Neuron (in vitro differentiated cells): ENCODE results near the gene DLX2.
A peak's percentile ranks its signal among the peaks of the same experiment; 100 is the strongest.

Source experiments
- H2AFZ ChIP-seq: one replicate; pipeline ENCODE4 v1.6.1; 2013; ENCODE audit warnings: low read depth, mild to moderate bottlenecking, inconsistent platforms, low read length, moderate library complexity
- H3K27me3 ChIP-seq: one replicate; pipeline ENCODE4 v1.6.1; 2013; ENCODE audit warnings: low read length; ENCODE audit not compliant: insufficient read depth
- H3K36me3 ChIP-seq: one replicate; pipeline ENCODE4 v1.6.1; 2013; ENCODE audit warnings: low read length; ENCODE audit not compliant: insufficient read depth
- H3K4me1 ChIP-seq: one replicate; pipeline ENCODE4 v1.6.1; 2013; ENCODE audit warnings: low read length; ENCODE audit not compliant: insufficient read depth
- H3K4me3 ChIP-seq: 2 replicates; pipeline ENCODE4 v1.5.1; 2013; ENCODE audit warnings: mild to moderate bottlenecking, low read length, moderate library complexity
- H3K9me3 ChIP-seq: one replicate; pipeline ENCODE4 v1.6.1; 2013; ENCODE audit warnings: low read length

The DLX2 gene

DNA sequence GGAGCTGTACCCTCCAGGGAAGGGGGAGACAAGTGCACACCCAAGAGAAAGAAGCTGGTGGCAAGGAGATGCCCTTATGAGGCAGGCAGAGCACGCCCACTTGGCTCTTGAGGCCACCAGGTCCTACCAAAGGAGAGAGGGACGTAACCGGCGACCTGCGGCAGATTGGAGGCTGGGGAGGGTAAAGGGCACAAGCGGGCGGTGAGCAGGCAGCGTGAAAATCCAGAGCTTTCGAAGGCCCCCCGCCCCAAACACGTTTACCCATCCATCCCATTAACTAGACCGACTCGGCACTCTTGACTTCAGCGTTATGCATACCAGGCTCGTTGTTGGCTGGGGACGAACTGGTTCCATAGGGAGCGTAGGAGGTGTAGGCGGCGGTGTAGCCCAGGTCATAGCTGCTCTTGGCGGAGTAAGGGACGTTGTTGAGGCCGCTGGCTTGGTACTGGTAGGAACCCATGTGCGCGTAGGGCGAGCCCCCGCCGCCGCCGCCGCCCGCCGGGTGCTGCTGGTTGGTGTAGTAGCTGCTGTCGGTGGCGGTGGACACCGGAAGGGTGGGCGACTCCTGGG is 794 bp downstream of the DLX2 start:
- H3K4me3 ChIP-seq, result peak overlapping the region; percentile 44
- H3K9me3 ChIP-seq, result no peaks in the 10 kb centered on the region
- peak overlapping the region; percentile 70 for H2AFZ ChIP-seq
- peaks cover 72% of the 10 kb centered on the region for H3K27me3 ChIP-seq
- no peaks in the 10 kb centered on the region for H3K36me3 ChIP-seq
- peaks cover 52% of the 10 kb centered on the region for H3K4me1 ChIP-seq

DNA sequence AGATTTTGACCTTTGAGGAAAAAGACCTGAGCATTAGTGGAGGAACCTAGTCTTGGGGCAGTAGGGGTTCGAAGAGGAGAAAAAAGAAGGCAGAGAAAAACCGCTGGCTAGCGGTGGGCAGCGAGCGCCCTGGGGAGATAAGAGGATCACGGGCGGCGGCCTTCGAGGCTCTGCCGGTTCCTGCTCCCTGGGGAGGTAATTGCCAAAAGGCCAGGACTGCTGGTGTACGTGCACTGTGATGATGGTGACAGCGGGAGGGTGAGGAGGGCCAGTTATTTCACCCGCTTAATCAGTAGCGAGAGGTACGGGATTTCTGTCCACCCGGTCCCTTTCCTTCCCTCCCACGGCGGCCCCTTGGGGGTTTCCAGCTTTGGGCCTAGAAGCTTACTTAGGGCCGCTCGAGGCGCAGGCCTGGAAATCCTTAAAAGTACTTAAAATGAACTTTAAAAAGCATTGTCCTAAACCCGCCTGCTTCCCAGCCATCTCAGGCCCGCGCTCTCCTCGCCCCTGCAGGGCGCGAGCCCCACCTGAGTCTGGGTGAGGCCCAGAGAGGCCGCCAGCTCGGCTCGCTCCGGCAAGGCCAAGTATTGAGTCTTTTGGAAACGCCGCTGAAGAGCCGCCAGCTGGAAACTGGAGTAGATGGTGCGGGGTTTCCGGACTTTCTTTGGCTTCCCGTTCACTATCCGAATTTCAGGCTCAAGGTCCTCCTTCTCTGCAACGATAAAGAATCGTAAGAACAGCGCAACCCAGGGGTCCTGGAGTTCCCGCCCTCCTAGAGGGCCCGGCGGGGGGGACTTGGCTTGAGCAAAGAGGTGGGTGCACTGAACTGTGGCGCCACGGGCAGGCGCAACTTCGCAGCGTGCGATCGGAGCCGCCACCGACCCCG is 1.5 kb downstream of the DLX2 start:
- Histone ChIP-seq H3K27me3 (peaks cover 71% of the 10 kb centered on the region), H3K36me3 (no peaks in the 10 kb centered on the region), H3K4me3 (peak overlapping the region; percentile 44), H3K4me1 (peaks cover 58% of the 10 kb centered on the region), H3K9me3 (no peaks in the 10 kb centered on the region), H2AFZ (no peak overlapping the region)

DNA sequence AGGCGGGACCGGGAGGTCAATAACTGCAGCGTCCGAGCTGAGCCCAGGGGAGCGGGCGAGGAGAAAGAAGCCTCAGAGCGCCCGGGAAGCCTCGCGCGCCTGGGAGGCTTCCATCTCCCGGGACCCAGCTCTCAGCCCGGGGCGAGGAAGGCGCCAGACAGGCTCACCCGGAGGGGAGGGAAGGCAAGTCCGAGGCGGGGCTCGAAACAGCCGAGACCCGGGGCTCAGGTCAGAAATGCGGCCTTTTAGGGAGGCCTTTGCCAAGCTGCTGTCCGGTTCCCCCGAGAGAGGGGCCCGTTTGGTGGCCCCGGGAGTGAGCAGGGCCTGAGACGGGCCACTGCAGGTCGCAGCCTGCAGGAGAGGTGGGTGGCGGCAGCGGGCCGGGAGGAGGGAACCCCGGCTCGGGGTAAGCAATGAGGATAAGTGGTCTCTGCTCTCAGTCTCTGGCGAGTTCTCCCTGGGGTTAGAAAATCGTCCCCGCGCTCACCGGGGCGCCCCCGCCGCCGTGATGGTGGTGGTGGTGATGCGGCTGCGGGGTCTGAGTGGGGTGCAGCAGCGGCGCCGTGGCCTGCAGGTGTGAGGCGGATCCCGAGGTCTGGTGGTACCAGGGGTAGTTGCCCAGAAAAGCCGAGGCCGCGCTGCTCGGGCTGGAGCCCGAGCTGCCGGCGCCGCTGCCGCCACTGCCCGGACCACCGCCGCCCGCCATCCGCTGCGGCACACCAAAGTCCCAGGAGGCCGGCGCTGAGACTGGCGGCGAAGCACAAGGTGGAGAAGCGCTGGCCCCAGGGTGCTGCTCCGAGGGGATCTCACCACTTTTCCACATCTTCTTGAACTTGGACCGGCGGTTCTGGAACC is 2.4 kb downstream of the DLX2 start:
- Histone ChIP-seq H3K9me3 (no peaks in the 10 kb centered on the region), H3K4me1 (peaks cover 61% of the 10 kb centered on the region), H3K36me3 (no peaks in the 10 kb centered on the region), H2AFZ (no peak overlapping the region), H3K27me3 (peaks cover 70% of the 10 kb centered on the region), H3K4me3 (peak overlapping the region; percentile 3)

DNA sequence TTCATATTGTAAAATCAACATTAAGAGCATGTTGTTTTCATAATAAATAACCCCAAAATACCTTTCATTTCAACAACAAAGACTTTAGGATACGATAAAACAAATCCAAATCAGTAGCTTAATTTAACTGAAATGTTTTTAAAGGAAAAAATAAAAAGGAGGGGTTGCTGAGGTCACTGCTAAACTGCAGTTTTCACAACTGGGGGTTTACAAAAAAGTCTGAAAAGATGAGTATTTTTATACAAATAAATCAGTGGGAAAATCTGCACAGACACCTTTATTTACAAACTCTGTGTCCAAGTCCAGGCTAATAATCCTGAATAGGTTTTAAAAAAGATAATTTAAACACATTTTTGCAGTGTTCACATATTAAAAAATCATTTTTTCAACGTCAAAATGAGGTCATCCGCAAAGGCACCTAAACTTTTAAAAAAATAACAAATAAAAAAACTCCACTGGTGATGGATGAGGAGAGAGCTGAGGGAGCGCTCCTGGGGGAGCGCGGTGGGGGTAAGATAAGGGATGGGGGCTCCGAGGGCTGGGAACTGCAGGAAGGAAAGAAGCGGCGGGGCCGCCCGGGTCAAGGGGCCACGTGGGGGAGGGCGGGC is 3.1 kb downstream of the DLX2 start:
- Histone ChIP-seq H3K4me1 (peaks cover 69% of the 10 kb centered on the region), H2AFZ (no peak overlapping the region), H3K27me3 (peaks cover 71% of the 10 kb centered on the region), H3K9me3 (no peaks in the 10 kb centered on the region), H3K4me3 (peak overlapping the region; percentile 36), H3K36me3 (no peaks in the 10 kb centered on the region)

DNA sequence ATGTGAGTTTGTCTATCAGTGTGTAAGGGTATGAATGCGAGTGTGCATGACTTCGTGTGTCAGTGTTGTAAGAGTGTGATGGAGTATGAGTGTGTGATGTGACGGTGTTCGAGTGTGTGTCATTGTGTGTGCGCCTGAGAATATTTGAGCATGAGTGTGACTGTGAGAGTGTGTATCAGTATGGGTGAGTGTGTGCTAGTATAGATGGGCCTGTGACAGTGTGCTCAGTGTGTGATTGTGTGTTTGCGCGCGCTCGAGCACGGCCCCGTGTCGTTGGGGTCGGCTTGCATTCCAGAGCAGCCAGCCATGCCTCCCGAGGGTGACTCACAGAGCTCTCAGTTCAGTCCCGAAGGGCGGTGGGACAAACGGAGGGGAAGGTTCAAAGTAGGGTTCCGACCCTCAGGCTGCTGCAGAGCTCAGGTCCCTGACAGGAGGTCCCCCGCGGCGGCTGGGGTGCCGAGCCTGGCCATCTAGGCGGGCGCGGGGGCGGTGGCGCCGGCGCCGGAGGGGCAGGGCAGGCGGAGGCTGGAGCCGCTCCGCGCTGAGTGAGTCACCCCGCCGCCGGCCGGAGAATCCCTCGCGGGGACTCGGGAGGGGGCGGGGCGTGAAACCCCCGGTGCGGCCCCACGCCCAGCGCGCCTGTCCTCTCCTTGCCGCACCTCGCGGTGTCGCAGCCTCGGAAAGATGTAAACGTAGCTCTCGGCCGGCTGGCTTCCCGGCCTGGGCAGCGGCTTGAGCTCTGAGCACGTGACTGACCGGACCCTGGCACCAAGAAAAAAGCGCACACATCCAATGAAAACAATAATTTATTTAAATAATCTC is 3.8 kb downstream of the DLX2 start:
- H3K4me3 ChIP-seq, result peak overlapping the region; percentile 36
- H3K27me3 ChIP-seq, result peaks cover 76% of the 10 kb centered on the region
- peaks cover 70% of the 10 kb centered on the region for H3K4me1 ChIP-seq
- no peak overlapping the region for H2AFZ ChIP-seq
- no peaks in the 10 kb centered on the region for H3K36me3 ChIP-seq
- no peaks in the 10 kb centered on the region for H3K9me3 ChIP-seq

DNA sequence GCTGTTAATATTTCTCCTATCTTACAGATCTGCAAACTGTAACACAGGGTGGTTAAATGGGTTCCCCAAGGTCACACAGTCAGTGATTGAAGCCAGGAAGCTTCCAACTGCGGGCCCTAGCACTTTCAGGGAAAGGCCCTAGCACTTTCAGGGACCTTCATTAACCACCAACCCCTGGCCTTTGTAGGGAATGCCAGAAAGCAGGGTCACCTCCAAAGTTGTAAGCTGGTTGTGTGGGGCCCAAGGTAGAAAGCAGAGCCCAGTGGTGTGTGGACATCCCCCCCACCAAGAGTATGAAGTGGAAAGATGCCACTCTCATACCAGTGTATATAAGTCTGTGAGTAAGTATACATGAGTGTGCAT is 4.4 kb downstream of the DLX2 start:
- H3K27me3 ChIP-seq, result peaks cover 82% of the 10 kb centered on the region
- no peak overlapping the region for H3K4me3 ChIP-seq
- H3K4me1 ChIP-seq, result peaks cover 65% of the 10 kb centered on the region
- H3K36me3 ChIP-seq, result no peaks in the 10 kb centered on the region
- no peaks in the 10 kb centered on the region for H3K9me3 ChIP-seq
- H2AFZ ChIP-seq, result no peak overlapping the region

DNA sequence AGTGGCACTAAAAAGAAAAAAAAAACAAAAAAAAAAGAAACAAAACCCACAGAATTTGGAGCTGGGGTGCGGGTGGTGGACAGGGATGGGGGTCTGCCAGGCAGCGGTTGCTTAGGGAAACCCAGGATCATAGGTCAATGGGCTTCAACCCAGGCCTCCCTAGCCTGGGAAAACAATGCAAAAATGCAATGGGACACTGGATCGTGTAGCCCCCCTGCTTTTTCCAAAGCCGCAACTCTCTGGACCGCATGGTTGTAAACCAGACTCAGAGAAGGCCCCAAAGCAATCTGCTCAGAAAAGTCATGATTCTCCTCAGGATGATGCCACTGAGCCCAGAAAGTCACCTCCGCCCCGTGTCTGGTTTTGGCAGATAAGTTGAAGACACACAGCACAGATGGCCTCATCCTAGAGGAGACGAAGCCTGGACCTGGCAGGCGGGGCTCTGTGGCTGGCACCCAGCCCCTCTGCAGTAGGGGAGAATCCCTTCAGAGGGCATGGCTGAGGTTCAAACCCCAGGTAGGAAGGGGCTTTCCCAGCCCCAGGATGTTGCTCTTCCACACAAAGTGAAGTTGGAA is 5.1 kb downstream of the DLX2 start:
- no peaks in the 10 kb centered on the region for H3K9me3 ChIP-seq
- peaks cover 88% of the 10 kb centered on the region for H3K27me3 ChIP-seq
- no peaks in the 10 kb centered on the region for H3K36me3 ChIP-seq
- no peak overlapping the region for H3K4me3 ChIP-seq
- H2AFZ ChIP-seq, result no peak overlapping the region
- H3K4me1 ChIP-seq, result peaks cover 62% of the 10 kb centered on the region

DNA sequence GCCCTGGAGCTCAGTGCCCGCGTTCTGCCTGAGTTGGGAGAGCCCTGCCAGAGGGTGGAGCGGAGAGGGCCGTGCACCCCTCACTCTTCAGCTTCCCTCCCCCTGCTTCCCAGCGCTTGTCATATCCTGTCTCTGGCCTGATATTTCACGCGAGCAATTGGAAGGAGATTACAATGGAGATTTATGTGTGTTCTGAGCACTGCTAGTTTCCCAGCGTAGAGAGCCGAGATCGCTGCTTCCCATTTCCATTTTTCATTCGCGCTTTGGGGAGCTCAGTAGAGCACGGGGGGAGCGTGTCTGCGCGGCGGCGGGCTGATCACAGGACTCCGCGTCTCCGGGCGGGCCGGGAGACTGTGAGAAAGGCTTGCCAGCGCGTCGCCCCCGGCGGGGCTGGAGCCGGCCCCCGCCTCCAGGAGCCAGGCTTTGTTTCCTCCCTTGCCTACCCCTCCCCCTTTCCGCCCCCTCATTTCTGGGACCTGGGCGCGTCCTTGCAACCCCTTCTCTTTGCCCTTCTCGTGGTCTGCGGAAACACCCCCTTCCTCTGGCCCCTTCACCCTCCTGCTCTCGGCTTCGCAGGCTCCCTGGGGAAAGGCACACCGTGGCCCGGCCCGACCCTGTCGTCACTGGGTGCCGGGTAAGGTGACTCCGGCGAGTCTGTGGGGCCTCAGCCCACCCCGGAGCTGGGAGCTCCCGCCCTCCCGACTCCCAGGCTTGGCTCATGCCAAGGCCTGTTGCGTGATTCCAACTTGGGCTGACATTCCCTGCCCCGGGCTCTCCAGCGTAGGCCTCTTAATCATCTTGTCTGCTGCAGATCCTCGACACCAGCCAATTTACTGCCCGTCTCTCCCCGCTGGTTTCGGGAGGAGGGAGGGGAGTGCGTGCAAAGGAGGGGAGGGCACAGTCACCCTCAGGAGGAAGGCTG is 5.8 kb downstream of the DLX2 start:
- Histone ChIP-seq H2AFZ (peak overlapping the region; percentile 24), H3K4me3 (peak overlapping the region; percentile 43), H3K27me3 (peaks cover 90% of the 10 kb centered on the region), H3K9me3 (no peaks in the 10 kb centered on the region), H3K36me3 (no peaks in the 10 kb centered on the region), H3K4me1 (peaks cover 58% of the 10 kb centered on the region)

DNA sequence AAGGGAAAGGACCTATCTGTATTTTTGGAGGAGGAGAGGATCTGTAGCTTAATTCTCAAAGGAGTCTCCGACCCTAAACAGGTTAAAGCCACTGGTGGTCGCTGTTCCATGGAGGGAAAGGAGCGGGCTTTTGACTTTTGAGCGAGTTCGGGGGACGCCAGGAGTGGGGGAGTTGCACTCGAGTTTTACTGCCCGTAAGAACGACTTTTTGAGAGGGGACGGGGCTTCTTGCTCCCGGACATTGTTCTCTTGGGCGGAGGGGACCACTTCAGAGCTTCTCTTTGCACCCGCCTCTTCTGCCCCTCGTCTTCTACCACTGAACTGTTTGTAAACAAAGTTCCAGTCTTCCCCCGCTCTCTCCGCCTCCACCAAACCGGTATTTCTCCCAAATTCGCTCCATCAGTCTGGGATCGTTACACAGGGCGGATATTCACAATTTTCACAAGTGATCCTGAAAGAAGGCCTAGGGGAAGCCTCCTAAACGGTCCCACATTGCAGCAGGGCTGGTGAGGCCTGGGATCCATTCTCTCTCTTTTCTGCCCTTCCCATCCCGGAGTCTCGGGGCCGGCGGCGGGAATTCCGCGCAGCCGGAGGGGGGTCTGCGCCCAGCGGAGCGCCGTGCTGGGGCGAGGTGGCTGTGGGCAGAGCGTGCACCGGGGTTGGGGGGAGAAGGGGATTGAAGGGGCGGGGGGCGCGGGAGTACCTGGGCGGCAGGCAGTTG is 6.6 kb downstream of the DLX2 start:
- Histone ChIP-seq H2AFZ (peak overlapping the region; percentile 24), H3K36me3 (no peaks in the 10 kb centered on the region), H3K4me1 (peaks cover 50% of the 10 kb centered on the region), H3K27me3 (peaks cover 89% of the 10 kb centered on the region), H3K4me3 (peak overlapping the region; percentile 43), H3K9me3 (no peaks in the 10 kb centered on the region)

DNA sequence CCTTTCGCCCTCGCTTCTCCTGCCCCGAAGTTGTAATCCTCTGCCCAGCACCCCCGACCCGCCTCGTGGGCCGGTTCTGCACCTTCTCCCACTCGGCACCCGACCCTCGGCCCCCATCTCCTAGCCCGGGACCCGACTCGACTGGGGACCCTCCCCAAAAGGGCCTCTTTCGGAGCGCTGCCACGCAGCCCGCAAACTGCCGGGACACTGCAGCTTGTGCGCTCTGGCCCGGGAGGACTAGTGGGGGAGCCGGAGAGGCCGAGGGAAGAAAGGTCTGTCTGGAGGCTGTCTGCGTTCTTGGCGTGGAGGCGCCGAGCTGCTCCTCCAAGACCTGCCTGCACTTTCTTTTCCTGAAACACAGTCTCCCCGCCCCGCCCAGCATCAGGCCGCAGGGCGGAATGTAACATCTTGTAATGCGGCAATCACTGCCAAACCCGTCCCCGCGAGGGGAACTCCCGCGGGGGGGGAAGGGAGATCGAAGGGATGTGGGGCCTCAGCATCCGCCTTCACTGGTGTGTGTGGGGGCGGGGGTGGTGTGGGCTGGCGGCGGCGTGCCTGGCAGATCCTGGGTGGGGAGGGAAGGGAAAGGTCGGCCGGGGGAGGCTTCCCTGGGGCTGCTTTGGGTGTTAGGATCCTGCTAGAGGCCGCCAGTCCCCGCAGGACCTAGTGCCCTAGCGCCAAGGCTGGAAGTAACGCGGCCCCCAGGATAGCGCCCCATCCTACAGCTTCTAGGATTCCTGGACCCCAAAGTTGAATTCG is 7.4 kb downstream of the DLX2 start:
- Histone ChIP-seq H3K27me3 (peaks cover 88% of the 10 kb centered on the region), H3K9me3 (no peaks in the 10 kb centered on the region), H3K4me3 (peak overlapping the region; percentile 43), H3K36me3 (no peaks in the 10 kb centered on the region), H2AFZ (no peak overlapping the region), H3K4me1 (peaks cover 43% of the 10 kb centered on the region)
